BJ (cell line): Measurements from ENCODE around the gene WNT2B. TPM values are rescaled to one million over a fixed set of nuclear protein-coding genes. Genes with fewer than 3 reads are reported as not detected.

ENCODE experiments used
- CTCF ChIA-PET: fragments of 350-600 bp; formaldehyde crosslinking; extraction: SDS; loops from one replicate; lab custom pipeline; 2021; ENCODE audit warnings: antibody characterized with exemption, inconsistent platforms; lab: Yijun Ruan, JAX
- POLR2A ChIA-PET: fragments of 300-600 bp; sonication (Branson Sonifier 250); formaldehyde crosslinking; extraction: SDS; loops from one replicate; lab custom pipeline; 2021; ENCODE audit warnings: antibody characterized with exemption; lab: Charles Lee
- DNase-seq: peaks from one replicate; pipeline ENCODE4 v3.0.0-alpha.2; 2011; ENCODE audit warnings: low read depth
- H3K27me3 ChIP-seq: 2 replicates; pipeline ENCODE4 v1.6.0; 2011; ENCODE audit warnings: low read length; ENCODE audit not compliant: control insufficient read depth, insufficient read depth
- H3K36me3 ChIP-seq: 2 replicates; pipeline ENCODE4 v1.5.1; 2011; ENCODE audit warnings: low read length; ENCODE audit not compliant: control insufficient read depth, insufficient read depth
- H3K4me3 ChIP-seq: 2 replicates; pipeline ENCODE4 v1.5.1; 2011; ENCODE audit warnings: low read depth, mild to moderate bottlenecking, control low read depth, low read length
- CTCF ChIP-seq: IDR thresholded peaks from 2 replicates; pipeline ENCODE4 v1.5.1; 2011; ENCODE audit warnings: low read depth, mild to moderate bottlenecking, control low read depth, inconsistent platforms, low read length, moderate library complexity; ENCODE audit not compliant: insufficient read depth
- polyA plus RNA-seq: library from polyadenylated mRNA; depleted of rRNA; stranded (reverse); fragments of >200 nt; gene quantifications from 2 replicates; pipeline ENCODE4 v1.2.3, GENCODE V29; 2011

Gene WNT2B
- polyA plus RNA-seq, 1 experiment: 3.1 TPM

- CTCF ChIA-PET: interaction anchor here (1.5 kb wide), 1 partner anchor 35 kb away, joined by 3 read pairs; no protein-coding TSS in a partner anchor
- DNase-seq: no peak
- POLR2A ChIA-PET: no interaction called here
- no peak overlapping the region for H3K4me3 ChIP-seq
- H3K27me3 ChIP-seq: no peaks in the 10 kb centered on the region
- no peaks in the 10 kb centered on the region for H3K36me3 ChIP-seq
- TF ChIP-seq CTCF: no peak
Measured at GRCh38 chr1:112537456-112537855, 28.7 kb downstream of the WNT2B start.

- H3K4me3 ChIP-seq: no peak overlapping the region
- DNase-seq: no peak
- ChIA-PET POLR2A (no interaction called here), CTCF (interaction anchor here (1.1 to 1.6 kb wide), 2 partner anchors 143 to 148 kb away, joined by 3 read pairs; partner anchors contain the start of gene CTTNBP2NL)
- TF ChIP-seq CTCF: no peak
- H3K36me3 ChIP-seq: no peaks in the 10 kb centered on the region
- H3K27me3 ChIP-seq: no peaks in the 10 kb centered on the region
Measured at GRCh38 chr1:112538883-112539282, 30.1 kb downstream of the WNT2B start.

GRCh38 chr1:112540226-112540794 lies 31.5 kb downstream of the WNT2B start:
- Histone ChIP-seq H3K27me3 (no peaks in the 10 kb centered on the region), H3K4me3 (no peak overlapping the region), H3K36me3 (no peaks in the 10 kb centered on the region)
- TF ChIP-seq CTCF: no peak
- ChIA-PET POLR2A (no interaction called here), CTCF (interaction anchor here (0.9 to 1.1 kb wide), 2 partner anchors 10 to 150 kb away, joined by 3 to 4 read pairs; no protein-coding TSS in a partner anchor)
- DNase-seq: no peak

- TF ChIP-seq CTCF: no peak
- H3K36me3 ChIP-seq: no peaks in the 10 kb centered on the region
- no peak overlapping the region for H3K4me3 ChIP-seq
- POLR2A ChIA-PET: no interaction called here
- CTCF ChIA-PET: interaction anchor here (0.9 kb wide), 2 partner anchors 39 to 263 kb away, joined by 3 read pairs; no protein-coding TSS in a partner anchor
- H3K27me3 ChIP-seq: no peaks in the 10 kb centered on the region
- no peak for DNase-seq
Measured at GRCh38 chr1:112541299-112541698, 32.5 kb downstream of the WNT2B start.

GRCh38 chr1:112542206-112542973 lies 33.6 kb downstream of the WNT2B start:
- Histone ChIP-seq H3K36me3 (no peaks in the 10 kb centered on the region), H3K4me3 (no peak overlapping the region), H3K27me3 (no peaks in the 10 kb centered on the region)
- DNase-seq: no peak
- ChIA-PET CTCF (interaction anchor here (0.9 to 1.9 kb wide), 6 partner anchors 8 to 262 kb away, joined by 3 to 5 read pairs (median 3); no protein-coding TSS in a partner anchor), POLR2A (interaction anchor here (0.7 kb wide), 1 partner anchor 37 kb away, joined by 3 read pairs; no protein-coding TSS in a partner anchor)
- TF ChIP-seq CTCF: no peak
